ENCODE measurements around the gene CRYBB3.

CRYBB3 gene

DNA sequence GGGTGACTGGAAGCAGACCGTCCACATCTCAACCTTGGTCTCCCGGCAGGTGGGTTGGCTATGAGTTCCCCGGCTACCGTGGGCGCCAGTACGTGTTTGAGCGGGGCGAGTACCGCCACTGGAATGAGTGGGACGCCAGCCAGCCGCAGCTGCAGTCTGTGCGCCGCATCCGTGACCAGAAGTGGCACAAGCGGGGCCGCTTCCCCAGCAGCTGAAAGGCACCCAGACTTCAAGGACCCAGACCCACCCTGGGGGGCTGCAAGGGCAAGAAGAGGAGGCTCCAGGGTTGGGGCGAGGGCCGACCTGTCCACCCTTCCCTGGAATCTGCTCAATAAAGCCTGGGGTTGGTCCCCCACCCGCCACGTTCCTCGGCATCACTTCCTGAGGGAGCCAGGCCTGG is 7.3 kb downstream of the CRYBB3 start:
- TF ChIP-seq, protein P1, sequence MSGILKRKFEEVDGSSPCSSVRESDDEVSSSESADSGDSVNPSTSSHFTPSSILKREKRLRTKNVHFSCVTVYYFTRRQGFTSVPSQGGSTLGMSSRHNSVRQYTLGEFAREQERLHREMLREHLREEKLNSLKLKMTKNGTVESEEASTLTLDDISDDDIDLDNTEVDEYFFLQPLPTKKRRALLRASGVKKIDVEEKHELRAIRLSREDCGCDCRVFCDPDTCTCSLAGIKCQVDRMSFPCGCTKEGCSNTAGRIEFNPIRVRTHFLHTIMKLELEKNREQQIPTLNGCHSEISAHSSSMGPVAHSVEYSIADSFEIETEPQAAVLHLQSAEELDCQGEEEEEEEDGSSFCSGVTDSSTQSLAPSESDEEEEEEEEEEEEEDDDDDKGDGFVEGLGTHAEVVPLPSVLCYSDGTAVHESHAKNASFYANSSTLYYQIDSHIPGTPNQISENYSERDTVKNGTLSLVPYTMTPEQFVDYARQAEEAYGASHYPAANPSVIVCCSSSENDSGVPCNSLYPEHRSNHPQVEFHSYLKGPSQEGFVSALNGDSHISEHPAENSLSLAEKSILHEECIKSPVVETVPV (CRISPR knock-in tag; IDR thresholded peaks at IDR 0.05), result no peak
- TF ChIP-seq TOX (CRISPR knock-in tag; IDR thresholded peaks at IDR 0.05; ENCODE audit: borderline replicate concordance) (no peak), SNAI2 (CRISPR knock-in tag; IDR thresholded peaks at IDR 0.05) (no peak), BACH2 (CRISPR knock-in tag; IDR thresholded peaks at IDR 0.05; ENCODE audit: borderline replicate concordance) (no peak), PPARA (CRISPR knock-in tag; IDR thresholded peaks at IDR 0.05; ENCODE audit: borderline replicate concordance) (no peak), CSDC2 (CRISPR knock-in tag; IDR thresholded peaks at IDR 0.05) (no peak)
- TF ChIP-seq, protein P2, sequence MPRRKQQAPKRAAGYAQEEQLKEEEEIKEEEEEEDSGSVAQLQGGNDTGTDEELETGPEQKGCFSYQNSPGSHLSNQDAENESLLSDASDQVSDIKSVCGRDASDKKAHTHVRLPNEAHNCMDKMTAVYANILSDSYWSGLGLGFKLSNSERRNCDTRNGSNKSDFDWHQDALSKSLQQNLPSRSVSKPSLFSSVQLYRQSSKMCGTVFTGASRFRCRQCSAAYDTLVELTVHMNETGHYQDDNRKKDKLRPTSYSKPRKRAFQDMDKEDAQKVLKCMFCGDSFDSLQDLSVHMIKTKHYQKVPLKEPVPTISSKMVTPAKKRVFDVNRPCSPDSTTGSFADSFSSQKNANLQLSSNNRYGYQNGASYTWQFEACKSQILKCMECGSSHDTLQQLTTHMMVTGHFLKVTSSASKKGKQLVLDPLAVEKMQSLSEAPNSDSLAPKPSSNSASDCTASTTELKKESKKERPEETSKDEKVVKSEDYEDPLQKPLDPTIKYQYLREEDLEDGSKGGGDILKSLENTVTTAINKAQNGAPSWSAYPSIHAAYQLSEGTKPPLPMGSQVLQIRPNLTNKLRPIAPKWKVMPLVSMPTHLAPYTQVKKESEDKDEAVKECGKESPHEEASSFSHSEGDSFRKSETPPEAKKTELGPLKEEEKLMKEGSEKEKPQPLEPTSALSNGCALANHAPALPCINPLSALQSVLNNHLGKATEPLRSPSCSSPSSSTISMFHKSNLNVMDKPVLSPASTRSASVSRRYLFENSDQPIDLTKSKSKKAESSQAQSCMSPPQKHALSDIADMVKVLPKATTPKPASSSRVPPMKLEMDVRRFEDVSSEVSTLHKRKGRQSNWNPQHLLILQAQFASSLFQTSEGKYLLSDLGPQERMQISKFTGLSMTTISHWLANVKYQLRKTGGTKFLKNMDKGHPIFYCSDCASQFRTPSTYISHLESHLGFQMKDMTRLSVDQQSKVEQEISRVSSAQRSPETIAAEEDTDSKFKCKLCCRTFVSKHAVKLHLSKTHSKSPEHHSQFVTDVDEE (CRISPR knock-in tag; IDR thresholded peaks at IDR 0.05), result no peak
- no peak for ATAC-seq

DNA sequence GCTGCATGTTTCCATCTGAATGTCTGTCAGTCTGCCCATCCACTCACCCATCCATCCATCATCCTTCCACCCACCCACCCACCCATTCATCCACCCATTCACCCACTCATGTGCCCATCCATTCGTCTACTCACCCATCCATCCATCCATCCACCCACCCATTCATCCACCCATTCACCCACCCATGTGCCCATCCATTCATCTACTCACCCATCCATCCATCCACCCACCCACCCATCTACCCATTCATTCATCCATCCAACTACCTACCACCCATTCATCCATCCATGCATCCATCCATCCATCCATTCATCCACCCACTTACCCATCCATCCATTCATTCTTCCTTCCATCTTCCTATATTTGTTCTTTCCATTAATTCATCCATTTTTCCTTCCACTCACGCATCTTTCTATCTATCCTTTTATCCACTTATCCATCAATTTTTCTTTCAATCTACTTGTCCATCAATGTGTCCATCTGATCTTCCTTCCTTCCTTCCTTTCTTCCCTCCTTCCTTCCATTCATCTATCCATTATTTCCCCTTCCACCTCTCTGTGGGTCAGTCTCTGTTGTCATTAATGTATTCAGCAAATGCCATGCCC is 8.0 kb downstream of the CRYBB3 start:
- TF ChIP-seq RARB (CRISPR knock-in tag; IDR thresholded peaks at IDR 0.05) (no peak), ZNF8 (CRISPR knock-in tag; IDR thresholded peaks at IDR 0.05) (no peak), ZFP3 (CRISPR knock-in tag; IDR thresholded peaks at IDR 0.05) (no peak), ZC3H10 (CRISPR knock-in tag; IDR thresholded peaks at IDR 0.05) (no peak), ZFP30 (CRISPR knock-in tag; IDR thresholded peaks at IDR 0.05) (no peak), SNAI2 (CRISPR knock-in tag; IDR thresholded peaks at IDR 0.05) (no peak)
- TF ChIP-seq, protein P3, sequence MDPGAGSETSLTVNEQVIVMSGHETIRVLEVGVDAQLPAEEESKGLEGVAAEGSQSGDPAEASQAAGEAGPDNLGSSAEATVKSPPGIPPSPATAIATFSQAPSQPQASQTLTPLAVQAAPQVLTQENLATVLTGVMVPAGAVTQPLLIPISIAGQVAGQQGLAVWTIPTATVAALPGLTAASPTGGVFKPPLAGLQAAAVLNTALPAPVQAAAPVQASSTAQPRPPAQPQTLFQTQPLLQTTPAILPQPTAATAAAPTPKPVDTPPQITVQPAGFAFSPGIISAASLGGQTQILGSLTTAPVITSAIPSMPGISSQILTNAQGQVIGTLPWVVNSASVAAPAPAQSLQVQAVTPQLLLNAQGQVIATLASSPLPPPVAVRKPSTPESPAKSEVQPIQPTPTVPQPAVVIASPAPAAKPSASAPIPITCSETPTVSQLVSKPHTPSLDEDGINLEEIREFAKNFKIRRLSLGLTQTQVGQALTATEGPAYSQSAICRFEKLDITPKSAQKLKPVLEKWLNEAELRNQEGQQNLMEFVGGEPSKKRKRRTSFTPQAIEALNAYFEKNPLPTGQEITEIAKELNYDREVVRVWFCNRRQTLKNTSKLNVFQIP (CRISPR knock-in tag; IDR thresholded peaks at IDR 0.05; ENCODE audit: borderline replicate concordance, low read depth), result no peak
- no peak for ATAC-seq

DNA sequence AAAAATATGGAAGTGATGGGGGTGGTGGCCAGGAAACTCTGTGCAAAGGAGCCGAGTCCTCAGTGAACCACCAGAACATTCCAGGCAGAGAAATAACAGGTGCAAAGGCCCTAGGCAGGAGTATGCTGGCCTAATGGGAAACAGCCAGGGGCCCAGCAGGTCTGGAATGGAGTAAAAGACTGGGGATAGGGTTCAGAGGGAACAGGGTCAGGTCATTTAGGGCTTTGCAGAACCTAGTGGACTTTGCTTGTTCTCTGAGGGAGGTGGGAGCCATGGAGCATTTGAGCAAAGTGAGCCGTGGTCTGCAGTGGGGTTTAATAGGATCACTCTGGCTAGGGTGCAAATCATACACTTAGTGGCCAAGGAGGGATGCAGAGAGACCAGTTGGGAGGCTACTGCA is 8.7 kb downstream of the CRYBB3 start:
- no peak for ATAC-seq
- TF ChIP-seq, protein P2 (CRISPR knock-in tag; IDR thresholded peaks at IDR 0.05), result no peak
- no peak for TF ChIP-seq ARNTL (CRISPR knock-in tag; IDR thresholded peaks at IDR 0.05; ENCODE audit: borderline replicate concordance, low read depth)
- no peak for TF ChIP-seq RARB (CRISPR knock-in tag; IDR thresholded peaks at IDR 0.05)

DNA sequence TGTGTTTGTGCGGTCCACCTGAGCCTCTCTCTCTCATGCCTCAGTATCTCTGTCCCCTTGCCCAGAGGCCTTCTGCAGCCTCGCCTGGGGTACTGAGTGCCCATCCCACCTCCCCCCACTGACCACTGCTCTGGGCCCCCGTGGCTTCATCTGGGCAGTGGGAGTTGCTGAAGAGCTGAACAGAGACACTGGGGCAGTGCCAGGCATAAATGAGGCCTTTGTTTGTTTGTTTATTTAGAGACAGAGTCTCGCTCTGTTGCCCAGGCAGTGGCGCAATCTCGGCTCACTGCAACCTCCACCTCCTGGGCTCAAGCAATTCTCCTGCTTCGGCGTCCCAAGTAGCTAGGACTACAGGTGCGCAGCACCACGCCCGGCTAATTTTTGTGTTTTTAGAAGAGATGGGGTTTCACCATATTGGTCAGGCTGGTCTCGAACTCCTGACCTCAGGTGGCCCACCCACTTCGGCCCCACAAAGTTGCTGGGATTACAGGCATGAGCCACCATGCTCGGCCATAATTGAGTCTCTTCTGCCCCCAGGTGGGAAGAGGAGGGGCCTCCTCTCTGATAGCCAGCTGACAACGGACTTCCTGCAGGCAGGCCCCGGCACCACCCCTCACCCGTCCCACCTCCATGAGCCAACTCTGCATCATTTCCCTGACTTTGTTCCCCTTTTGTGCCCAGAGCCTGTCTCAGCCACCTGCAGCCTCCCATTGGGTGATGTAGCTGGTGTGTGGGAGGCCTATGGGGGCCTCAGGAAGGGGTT is 9.3 kb downstream of the CRYBB3 start:
- no peak for ATAC-seq
- TF ChIP-seq, protein P2 (CRISPR knock-in tag; IDR thresholded peaks at IDR 0.05), result no peak
- TF ChIP-seq ZC3H10 (CRISPR knock-in tag; IDR thresholded peaks at IDR 0.05) (no peak), BACH2 (CRISPR knock-in tag; IDR thresholded peaks at IDR 0.05; ENCODE audit: borderline replicate concordance) (no peak), ZNF70 (CRISPR knock-in tag; IDR thresholded peaks at IDR 0.05) (no peak), ZFP30 (CRISPR knock-in tag; IDR thresholded peaks at IDR 0.05) (no peak), ZNF565 (CRISPR knock-in tag; conservative IDR thresholded peaks at IDR 0.05; ENCODE audit: low read depth) (no peak), SNAI2 (CRISPR knock-in tag; IDR thresholded peaks at IDR 0.05) (no peak), OSR1 (CRISPR knock-in tag; IDR thresholded peaks at IDR 0.05) (no peak)
